HG03103 (cell line): ENCODE results near the gene GNAZ.

Source experiments
- ATAC-seq: cut with Tn5 transposase; IDR thresholded peaks from one replicate; pipeline ENCODE4 v1.9.1; 2021; ENCODE audit warnings: low read depth; ENCODE audit not compliant: unreplicated experiment

Gene GNAZ

GRCh38 chr22:23116506-23117263 is 46.4 kb downstream of the GNAZ start:
- ATAC-seq: no peak

DNA sequence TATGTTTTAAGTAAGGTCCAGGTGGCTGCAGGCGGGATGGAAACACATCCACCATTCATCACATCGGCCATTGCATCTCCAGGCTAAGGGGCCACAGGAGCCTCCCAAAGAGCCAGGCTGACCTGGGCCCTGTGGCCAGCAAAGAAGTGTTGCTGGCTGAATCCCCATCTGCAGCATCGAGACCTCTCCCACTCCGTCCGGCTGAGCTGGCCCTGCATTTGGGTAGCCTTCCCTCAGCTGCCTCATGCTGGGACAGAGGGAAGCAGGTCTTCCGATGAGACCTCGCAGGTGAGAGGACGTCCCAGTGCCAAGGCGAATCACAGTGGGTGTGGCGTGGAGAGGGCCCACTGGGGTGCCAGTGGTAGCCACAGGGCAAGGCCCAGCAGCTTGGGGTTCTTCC is 47.0 kb downstream of the GNAZ start:
- ATAC-seq: no peak

- no peak for ATAC-seq
These were observed 47.8 kb downstream of the GNAZ start for GRCh38 chr22:23117891-23118646.

DNA sequence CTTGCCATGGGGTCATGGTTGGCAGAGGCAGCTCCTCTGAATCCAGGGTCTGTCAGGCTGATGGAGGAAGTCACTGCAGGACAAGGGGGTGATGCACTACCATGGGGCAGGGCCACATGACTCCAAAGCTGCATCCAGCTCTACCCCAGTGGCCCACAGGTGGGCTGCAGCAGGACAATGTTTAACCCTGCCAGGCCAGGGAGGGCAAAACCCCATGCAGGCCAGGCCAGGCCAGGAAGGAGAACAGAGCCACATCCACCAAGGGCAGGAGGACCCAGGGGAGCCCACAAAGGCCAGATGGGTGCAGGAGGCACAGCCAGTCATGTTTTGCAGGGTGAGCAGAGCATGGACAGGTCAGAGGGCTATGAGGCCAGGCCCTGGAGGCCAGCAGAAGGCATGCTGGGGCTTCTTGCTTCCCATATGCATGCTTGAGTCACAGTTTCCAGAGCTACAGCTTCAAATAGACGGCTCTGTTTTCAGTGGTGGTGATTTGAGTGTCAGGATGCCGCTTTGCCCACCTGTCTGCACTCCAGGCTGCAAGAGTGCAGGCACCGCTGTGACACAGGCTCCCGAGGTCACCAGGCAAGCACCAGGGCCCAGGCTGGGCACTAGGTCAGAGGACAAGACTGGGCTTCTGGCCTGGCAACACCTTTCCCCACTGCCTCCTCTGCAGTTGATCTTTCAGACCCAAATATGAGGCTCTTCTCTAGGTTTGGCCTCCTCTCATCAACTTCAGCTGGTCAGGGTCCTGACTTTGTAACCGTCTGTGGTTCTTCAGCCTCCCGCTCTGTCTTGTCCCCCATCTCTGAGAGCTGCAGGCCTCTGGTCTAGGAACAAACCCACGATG is 48.6 kb downstream of the GNAZ start:
- ATAC-seq: no peak

DNA sequence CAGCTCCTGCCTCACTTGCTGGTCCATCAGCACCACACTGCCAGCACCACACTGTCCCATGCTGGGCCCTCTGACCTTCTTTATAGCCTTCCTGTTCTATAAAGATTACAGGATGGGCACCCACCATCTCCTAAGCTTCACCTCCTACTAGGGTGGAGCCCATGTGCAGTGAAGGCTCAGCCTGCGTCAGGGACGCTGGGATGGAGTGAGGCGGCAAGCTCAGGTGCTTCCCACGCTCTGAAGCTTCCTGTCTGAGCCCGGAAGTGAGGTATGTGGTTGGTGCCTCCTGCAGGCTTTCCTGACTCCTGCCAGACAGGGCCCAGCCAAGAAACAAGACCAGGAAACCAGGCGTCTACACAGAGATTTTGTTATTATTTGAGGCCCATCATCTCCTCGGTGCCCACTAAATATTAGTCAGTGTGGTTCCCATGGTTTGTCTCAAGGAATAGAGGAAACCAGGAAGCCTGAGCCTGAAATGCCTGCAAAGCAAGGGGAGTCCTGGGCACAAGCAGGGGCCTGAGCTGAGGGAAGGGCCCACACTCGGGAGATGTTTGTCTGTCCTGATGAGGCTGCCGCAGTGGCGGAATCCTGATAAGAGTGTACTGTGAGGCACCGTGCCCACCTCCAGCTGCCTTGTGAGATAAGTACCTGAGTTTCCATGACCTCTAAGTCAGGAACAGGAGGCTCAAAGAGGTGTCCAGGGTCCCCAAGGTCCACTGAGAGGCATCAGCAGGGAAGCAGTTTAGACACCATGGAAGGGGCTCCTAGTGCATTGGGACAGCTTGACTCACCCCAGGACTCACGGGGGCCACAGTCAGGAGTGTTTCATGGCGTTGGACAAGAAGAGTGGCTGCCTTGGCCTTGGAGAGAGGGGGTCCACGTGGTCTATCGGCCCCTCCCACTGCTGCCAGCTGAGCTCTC is 49.4 kb downstream of the GNAZ start:
- ATAC-seq: no peak

GRCh38 chr22:23120415-23120899 is 50.1 kb downstream of the GNAZ start:
- no peak for ATAC-seq

- no peak for ATAC-seq
These were observed 50.7 kb downstream of the GNAZ start for GRCh38 chr22:23121000-23121421.

DNA sequence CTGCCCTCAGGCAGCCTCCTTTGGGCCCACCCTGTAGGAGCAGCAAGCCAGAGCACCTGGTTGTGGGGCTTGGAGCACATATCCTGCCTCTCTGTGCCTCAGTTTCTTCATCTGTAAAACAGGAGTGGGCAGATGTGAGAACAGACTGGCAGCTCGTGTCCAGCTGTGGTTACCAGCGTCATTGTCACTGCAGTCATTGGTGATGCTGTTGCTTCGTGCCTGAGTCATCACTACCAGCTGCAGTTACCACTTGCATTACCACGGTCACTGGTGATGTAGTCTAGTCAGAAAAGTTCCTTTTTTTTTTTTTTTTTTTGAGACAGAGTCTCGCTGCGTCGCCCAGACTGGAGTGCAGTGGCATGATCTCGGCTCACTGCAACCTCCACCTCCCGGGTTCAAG is 51.1 kb downstream of the GNAZ start:
- no peak for ATAC-seq

DNA sequence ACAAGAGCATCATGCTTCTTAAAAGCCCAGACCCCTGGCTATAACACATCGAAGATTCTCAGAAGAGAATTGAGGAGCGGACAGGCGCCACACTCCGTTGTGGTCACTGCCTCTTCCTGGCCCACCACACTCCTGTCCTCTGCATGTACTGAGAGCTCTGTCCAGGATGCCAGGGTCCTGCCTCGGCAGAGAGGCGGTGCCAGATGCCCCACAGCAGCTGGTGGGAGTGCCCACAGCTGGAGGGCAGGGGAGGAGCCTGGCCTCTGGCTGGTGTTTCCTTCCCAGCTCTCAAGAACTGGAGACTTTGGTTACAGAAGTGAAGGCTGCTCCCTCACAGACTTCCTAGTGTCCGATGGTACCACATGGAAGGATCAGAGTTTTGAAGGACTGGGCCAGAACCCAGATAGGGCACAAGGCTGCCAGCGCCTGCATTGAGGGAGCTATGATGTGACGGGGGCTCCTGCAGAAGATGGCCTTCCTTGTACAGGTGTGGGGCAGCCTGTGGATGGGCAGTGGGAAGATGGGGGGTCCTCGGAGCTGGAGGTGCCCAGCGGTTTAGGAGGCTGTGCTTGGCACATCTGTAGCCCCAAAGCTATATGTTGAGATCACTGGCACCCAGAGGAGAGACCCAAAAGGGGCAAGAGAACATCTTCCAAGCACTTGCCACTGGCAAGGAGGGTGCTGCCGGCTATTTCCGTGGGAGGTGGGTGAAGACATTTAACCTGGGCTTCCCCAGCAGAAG is 52.1 kb downstream of the GNAZ start:
- ATAC-seq: no peak

DNA sequence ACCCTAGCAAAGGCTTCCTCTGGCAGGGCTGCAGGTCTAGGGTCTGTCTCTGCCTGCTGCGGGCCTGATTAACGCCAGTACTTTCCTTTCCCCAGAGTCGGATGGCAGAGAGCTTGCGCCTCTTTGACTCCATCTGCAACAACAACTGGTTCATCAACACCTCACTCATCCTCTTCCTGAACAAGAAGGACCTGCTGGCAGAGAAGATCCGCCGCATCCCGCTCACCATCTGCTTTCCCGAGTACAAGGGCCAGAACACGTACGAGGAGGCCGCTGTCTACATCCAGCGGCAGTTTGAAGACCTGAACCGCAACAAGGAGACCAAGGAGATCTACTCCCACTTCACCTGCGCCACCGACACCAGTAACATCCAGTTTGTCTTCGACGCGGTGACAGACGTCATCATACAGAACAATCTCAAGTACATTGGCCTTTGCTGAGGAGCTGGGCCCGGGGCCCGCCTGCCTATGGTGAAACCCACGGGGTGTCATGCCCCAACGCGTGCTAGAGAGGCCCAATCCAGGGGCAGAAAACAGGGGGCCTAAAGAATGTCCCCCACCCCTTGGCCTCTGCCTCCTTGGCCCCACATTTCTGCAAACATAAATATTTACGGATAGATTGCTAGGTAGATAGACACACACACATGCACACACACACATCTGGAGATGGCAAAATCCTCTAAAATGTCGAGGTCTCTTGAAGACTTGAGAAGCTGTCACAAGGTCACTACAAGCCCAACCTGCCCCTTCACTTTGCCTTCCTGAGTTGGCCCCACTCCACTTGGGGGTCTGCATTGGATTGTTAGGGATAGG is 52.9 kb downstream of the GNAZ start:
- no peak for ATAC-seq

GRCh38 chr22:23123804-23124254 is 53.5 kb downstream of the GNAZ start:
- ATAC-seq: no peak

DNA sequence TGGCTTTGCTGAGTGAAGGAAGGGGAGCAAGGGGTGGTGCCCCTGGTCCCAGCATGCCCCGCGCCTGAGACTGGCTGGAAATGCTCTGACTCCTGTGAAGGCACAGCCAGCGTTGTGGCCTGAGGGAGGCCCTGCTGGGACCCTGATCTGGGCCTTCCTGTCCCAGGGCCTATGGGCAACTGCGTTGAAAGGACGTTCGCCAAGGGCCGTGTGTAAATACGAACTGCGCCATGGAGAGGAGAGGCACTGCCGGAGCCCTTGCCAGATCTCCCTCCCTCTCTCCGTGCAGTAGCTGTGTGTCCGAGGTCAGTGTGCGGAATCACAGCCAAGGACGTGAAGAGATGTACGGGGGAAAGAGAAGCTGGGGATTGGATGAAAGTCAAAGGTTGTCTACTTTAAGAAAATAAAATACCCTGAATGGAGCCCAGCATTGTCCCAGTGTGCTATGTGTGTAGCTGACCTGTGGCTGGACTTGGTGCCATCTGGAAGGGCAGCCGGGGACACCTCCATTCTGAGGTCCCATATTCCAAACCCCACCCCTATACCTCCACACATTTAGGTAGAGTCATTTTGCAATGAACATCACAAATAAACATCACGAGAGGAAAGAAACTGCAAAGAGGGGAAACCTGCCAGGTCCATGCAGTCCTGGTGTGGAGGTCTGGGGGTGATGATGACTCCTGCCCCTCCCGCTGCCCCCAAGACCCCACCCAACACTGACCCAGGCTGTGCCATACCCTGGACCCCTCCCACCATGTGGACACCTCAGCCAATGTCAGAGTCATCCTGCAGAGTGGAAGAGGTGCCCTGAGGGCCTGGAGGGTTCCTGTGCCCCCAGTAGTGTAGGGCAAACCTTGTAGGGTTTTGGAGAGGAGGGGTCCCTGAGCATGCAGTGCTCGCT is 54.5 kb downstream of the GNAZ start:
- ATAC-seq: no peak

DNA sequence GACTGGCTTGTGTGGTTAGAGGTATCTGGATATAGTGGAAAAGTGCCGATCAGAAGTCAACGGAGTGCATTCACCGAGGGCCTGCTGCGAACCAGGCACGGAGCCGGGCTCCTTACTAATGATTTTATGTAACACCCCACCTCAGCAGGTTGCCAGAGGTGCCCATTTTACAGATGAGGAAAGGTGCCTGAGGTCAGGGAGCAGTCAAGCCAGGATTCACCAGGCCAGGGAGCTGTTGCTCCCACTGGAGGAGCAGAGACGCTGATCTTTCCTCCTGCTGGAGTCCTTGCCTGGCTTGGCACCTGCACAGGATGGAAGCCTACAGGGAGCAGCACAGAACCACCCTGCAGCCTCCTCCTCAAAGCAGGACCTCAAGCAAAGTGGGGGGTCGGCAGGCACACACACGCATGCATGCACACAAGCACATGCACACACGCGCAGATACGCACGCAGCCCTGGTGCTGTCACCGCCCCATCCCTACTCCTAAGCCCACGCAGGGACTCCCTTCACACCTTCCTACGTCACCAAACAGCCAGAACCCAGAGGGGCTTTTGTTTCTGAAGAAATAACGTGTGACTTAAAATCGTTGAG is 55.3 kb downstream of the GNAZ start:
- ATAC-seq: no peak

DNA sequence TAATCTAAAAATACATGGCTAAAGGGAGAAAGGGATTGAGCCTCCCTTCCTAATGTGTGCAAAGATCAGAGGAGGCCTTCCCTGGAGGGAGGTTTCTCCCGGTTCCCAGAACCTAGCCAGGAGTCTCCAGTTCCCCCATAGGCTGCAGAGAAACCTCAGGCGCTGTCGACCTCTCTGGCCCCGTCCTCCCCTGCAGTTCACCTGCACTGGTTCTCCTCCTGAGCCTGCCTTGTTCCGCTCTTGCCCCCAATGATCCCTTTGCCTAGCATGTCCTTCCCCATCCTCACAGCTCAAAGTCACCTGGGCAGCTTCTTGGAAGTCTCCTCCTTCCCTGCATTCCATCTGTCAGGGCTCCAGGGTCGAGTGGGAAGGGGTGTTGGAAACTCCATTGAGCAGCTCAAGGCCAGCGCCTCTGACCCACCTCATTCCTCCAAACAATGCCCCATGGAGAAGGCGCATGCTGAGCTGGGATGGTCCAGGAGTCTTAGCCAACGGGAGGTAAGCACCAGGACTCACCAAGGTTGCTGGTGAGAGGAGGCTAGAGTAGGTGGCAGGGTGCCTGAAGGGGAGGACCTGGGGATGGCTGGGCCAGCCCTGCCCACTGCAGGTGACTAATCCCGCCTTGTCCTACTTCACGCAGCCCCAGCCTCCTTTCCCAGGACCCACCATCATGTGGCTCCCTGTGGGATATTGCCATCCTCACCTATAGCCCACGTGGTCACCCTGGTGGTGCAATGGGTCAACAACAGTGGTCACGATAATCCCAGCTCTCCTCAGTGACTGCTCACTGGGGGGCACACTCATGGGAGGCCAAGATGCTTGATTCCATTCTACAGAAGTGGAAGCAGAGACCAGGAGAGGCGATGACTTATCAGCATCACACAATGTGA is 56.1 kb downstream of the GNAZ start:
- ATAC-seq: no peak

DNA sequence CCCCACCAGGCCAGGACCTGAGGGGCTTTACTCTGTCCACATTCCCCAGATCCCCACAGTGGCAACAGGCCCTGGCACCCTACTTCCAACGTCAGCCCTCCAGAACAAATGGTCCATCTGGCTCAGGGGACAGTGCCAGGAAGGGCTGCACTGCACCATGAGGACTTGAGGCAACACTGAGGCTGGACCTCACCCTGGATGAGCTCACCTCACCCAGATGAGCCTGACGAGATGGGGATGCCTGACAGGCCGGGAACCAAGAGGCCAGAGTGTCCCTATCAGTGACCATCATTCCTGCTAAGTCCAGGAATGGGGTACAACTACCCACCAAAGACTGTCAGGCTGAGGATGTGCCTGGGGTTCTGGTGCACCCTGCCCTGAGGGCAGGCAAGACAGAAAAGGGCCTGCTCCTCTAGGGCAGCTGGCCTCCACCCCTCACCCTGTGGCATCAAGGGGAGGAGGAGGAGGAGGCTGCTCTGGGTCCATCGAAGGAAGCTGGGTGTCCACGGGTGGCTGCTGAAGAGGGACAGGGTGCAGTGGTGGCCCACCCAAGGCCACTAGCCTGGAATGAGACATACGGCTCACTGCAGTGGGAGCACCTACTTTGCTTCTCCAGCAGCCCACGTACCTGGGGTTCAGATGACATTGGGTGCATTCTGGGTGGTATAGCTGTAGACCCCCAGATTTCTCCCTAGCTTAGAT is 56.9 kb downstream of the GNAZ start:
- no peak for ATAC-seq
